H9 (cell line): ENCODE data around the gene DPYSL5. TPM values are rescaled to one million over a fixed set of nuclear protein-coding genes. Genes with fewer than 3 reads are reported as not detected.

ENCODE experiments used
- DNase-seq: peaks from one replicate; pipeline ENCODE4 v3.0.0-alpha.2; 2017
- H2AFZ ChIP-seq: one replicate; pipeline ENCODE4 v1.6.1; 2013; ENCODE audit warnings: mild to moderate bottlenecking, low read length, control low read depth, moderate library complexity
- H2AK5ac ChIP-seq: 2 replicates; pipeline ENCODE4 v1.6.1; 2013; ENCODE audit warnings: low read length, control low read depth, mixed read lengths; ENCODE audit not compliant: insufficient read length
- H2BK120ac ChIP-seq: one replicate; pipeline ENCODE4 v1.6.1; 2013; ENCODE audit warnings: low read depth, mild to moderate bottlenecking, low read length, control low read depth, inconsistent platforms; ENCODE audit not compliant: poor library complexity, severe bottlenecking
- H2BK12ac ChIP-seq: 2 replicates; pipeline ENCODE4 v1.6.1; 2013; ENCODE audit warnings: low read length, control low read depth, mixed read lengths, low read depth; ENCODE audit not compliant: insufficient read length
- H2BK15ac ChIP-seq: 2 replicates; pipeline ENCODE4 v1.6.1; 2013; ENCODE audit warnings: low read depth, low read length, control low read depth
- H2BK20ac ChIP-seq: one replicate; pipeline ENCODE4 v1.6.1; 2013; ENCODE audit warnings: low read depth, mild to moderate bottlenecking, low read length, control low read depth, inconsistent platforms; ENCODE audit not compliant: poor library complexity, severe bottlenecking
- H2BK5ac ChIP-seq: 2 replicates; pipeline ENCODE4 v1.6.1; 2013; ENCODE audit warnings: low read length, control low read depth, mixed read lengths; ENCODE audit not compliant: insufficient read length
- H3K14ac ChIP-seq: 2 replicates; pipeline ENCODE4 v1.6.1; 2013; ENCODE audit warnings: low read length, control low read depth; ENCODE audit not compliant: insufficient read depth
- H3K18ac ChIP-seq: 2 replicates; pipeline ENCODE4 v1.6.1; 2013; ENCODE audit warnings: low read depth, mild to moderate bottlenecking, mixed read lengths, low read length, control low read depth; ENCODE audit not compliant: insufficient read length
- H3K23ac ChIP-seq: 2 replicates; pipeline ENCODE4 v1.6.1; 2013; ENCODE audit warnings: low read length, control low read depth, mixed read lengths, low read depth; ENCODE audit not compliant: insufficient read length
- H3K23me2 ChIP-seq: 2 replicates; pipeline ENCODE4 v1.6.1; 2013; ENCODE audit warnings: low read depth, mild to moderate bottlenecking, mixed read lengths, low read length, control low read depth; ENCODE audit not compliant: insufficient read length, poor library complexity, severe bottlenecking
- H3K27ac ChIP-seq: 2 replicates; pipeline ENCODE4 v1.5.1; 2013; ENCODE audit warnings: low read length, control low read depth, mixed read lengths, low read depth; ENCODE audit not compliant: insufficient read length
- H3K27me3 ChIP-seq: 2 replicates; pipeline ENCODE4 v1.6.1; 2013; ENCODE audit warnings: low read length, control low read depth, inconsistent platforms; ENCODE audit not compliant: insufficient read depth
- H3K4ac ChIP-seq: 2 replicates; pipeline ENCODE4 v1.6.1; 2013; ENCODE audit warnings: low read depth, mild to moderate bottlenecking, control low read depth, inconsistent platforms, low read length, moderate library complexity
- H3K4me1 ChIP-seq: 2 replicates; pipeline ENCODE4 v1.6.1; 2013; ENCODE audit warnings: low read length, control low read depth, inconsistent platforms; ENCODE audit not compliant: insufficient read depth
- H3K4me2 ChIP-seq: 2 replicates; pipeline ENCODE4 v1.6.1; 2013; ENCODE audit warnings: low read length, control low read depth, mixed read lengths; ENCODE audit not compliant: insufficient read length, insufficient read depth
- H3K56ac ChIP-seq: 2 replicates; pipeline ENCODE4 v1.6.1; 2013; ENCODE audit warnings: low read depth, mild to moderate bottlenecking, mixed read lengths, low read length, control low read depth; ENCODE audit not compliant: insufficient read length
- H3K79me1 ChIP-seq: 2 replicates; pipeline ENCODE4 v1.6.1; 2013; ENCODE audit warnings: low read depth, mild to moderate bottlenecking, moderate library complexity, low read length, control low read depth, inconsistent platforms; ENCODE audit not compliant: insufficient read depth, poor library complexity, severe bottlenecking
- H3K79me2 ChIP-seq: 2 replicates; pipeline ENCODE4 v1.6.1; 2013; ENCODE audit warnings: low read length, control low read depth, inconsistent platforms; ENCODE audit not compliant: insufficient read depth
- H3K9ac ChIP-seq: 2 replicates; pipeline ENCODE4 v1.6.1; 2013; ENCODE audit warnings: low read length, control low read depth, mixed read lengths; ENCODE audit not compliant: insufficient read length; ENCODE audit errors: extremely low read depth
- H3K9me3 ChIP-seq: one replicate; pipeline ENCODE4 v1.6.1; 2013; ENCODE audit warnings: low read depth, low read length, inconsistent platforms; ENCODE audit not compliant: control insufficient read depth
- H3T11ph ChIP-seq: one replicate; pipeline ENCODE4 v1.6.1; 2013; ENCODE audit warnings: mild to moderate bottlenecking, low read length, control low read depth, inconsistent platforms
- H4K20me1 ChIP-seq: one replicate; pipeline ENCODE4 v1.6.1; 2013; ENCODE audit not compliant: control insufficient read depth, insufficient read length, insufficient read depth
- H4K5ac ChIP-seq: 2 replicates; pipeline ENCODE4 v1.6.1; 2013; ENCODE audit warnings: low read depth, mild to moderate bottlenecking, mixed read lengths, low read length, control low read depth; ENCODE audit not compliant: insufficient read length
- H4K8ac ChIP-seq: replicated peaks from 2 replicates; pipeline ENCODE4 v1.6.1; 2013; ENCODE audit warnings: low read length, control low read depth, mixed read lengths, low read depth; ENCODE audit not compliant: insufficient read length
- H4K91ac ChIP-seq: 2 replicates; pipeline ENCODE4 v1.6.1; 2013; ENCODE audit warnings: low read depth, mild to moderate bottlenecking, moderate library complexity, mixed read lengths, low read length, control low read depth; ENCODE audit not compliant: insufficient read length
- H3K27ac Mint-ChIP-seq, 3 experiments: 2 replicates in 2 of 3; 3 replicates in 1 of 3; pipeline ENCODE4 v1.8.0; 2020 to 2021; ENCODE audit warnings: mixed read lengths in 3 of 3, mild to moderate bottlenecking in 1 of 3, moderate library complexity in 1 of 3
- H3K27me3 Mint-ChIP-seq: 2 replicates; pipeline ENCODE4 v1.8.0; 2021; ENCODE audit warnings: low read depth, mild to moderate bottlenecking, moderate library complexity, mixed read lengths
- H3K36me3 Mint-ChIP-seq, 3 experiments: 2 replicates in 2 of 3; 3 replicates in 1 of 3; pipeline ENCODE4 v1.8.0; 2020 to 2021; ENCODE audit warnings: low read depth in 3 of 3, mixed read lengths in 3 of 3; ENCODE audit not compliant: insufficient read depth in 1 of 3
- H3K4me1 Mint-ChIP-seq, 2 experiments: 2 replicates each; pipeline ENCODE4 v1.8.0; 2020; ENCODE audit warnings: mixed read lengths in 2 of 2
- H3K4me3 Mint-ChIP-seq, 2 experiments: 2 replicates in 1 of 2; 3 replicates in 1 of 2; pipeline ENCODE4 v1.8.0; 2020 to 2021; ENCODE audit warnings: mild to moderate bottlenecking in 2 of 2, mixed read lengths in 2 of 2, moderate library complexity in 1 of 2
- H3K9me3 Mint-ChIP-seq, 2 experiments: 2 replicates in 1 of 2; 3 replicates in 1 of 2; pipeline ENCODE4 v1.8.0; 2020; ENCODE audit warnings: mild to moderate bottlenecking in 2 of 2, mixed read lengths in 2 of 2, moderate library complexity in 1 of 2
- WGBS: extraction: QIAGEN DNeasy Blood & Tissue Kit; methylation state at CpG from one replicate; pipeline ENCODE4 v1.1.7; 2013; ENCODE audit warnings: missing lambda C conversion rate, low lambda C conversion rate, mixed read lengths; ENCODE audit not compliant: insufficient read length; ENCODE audit errors: extremely low coverage; 5-methylcytosine and 5-hydroxymethylcytosine counted together
- total RNA-seq: library from RNA; stranded (reverse); gene quantifications from 2 replicates; pipeline ENCODE4 v1.2.1, GENCODE V29; 2021
- TF ChIP-seq, protein P1 (sequence below): fragments of 200-600 bp; sonication (generic); conservative IDR thresholded peaks from 3 replicates; pipeline ENCODE4 v1.8.0; 2021; ENCODE audit warnings: antibody characterized with exemption, mild to moderate bottlenecking

The DPYSL5 gene
- total RNA-seq, 1 experiment from 2014 or later = 6.4 TPM

DNA sequence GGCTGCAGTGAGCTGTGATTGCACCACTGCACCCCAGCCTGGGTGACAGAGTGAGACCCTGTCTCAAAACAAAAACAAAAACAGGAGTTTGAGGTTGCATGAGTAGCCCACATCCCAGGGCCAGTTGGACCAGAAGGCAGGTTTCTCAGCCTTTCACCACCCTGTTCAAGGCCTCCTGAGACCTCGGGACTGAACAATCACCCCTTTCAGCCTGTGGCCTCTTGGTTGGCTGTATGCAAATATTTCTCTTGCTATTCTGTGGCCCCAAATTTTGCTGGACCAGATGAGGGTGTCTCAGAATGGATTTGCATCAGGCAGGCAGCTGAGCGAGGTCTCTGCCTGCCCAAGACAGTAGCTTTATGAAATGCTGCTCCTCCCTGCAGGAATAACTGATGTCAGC lies 56.9 kb downstream of the DPYSL5 start:
- no peak overlapping the region for H2BK12ac ChIP-seq
- no peak overlapping the region for H4K5ac ChIP-seq
- no peak overlapping the region for H2BK120ac ChIP-seq
- H3K9me3 ChIP-seq = no peaks in the 10 kb centered on the region
- no peak overlapping the region for H3K27ac ChIP-seq
- H3T11ph ChIP-seq = no peak overlapping the region
- no peak overlapping the region for H2BK5ac ChIP-seq
- no peak overlapping the region for H2AK5ac ChIP-seq
- H2AFZ ChIP-seq = no peak overlapping the region
- TF ChIP-seq, protein P1, sequence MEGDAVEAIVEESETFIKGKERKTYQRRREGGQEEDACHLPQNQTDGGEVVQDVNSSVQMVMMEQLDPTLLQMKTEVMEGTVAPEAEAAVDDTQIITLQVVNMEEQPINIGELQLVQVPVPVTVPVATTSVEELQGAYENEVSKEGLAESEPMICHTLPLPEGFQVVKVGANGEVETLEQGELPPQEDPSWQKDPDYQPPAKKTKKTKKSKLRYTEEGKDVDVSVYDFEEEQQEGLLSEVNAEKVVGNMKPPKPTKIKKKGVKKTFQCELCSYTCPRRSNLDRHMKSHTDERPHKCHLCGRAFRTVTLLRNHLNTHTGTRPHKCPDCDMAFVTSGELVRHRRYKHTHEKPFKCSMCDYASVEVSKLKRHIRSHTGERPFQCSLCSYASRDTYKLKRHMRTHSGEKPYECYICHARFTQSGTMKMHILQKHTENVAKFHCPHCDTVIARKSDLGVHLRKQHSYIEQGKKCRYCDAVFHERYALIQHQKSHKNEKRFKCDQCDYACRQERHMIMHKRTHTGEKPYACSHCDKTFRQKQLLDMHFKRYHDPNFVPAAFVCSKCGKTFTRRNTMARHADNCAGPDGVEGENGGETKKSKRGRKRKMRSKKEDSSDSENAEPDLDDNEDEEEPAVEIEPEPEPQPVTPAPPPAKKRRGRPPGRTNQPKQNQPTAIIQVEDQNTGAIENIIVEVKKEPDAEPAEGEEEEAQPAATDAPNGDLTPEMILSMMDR = no peak
- no peak overlapping the region for H3K4me2 ChIP-seq
- WGBS = no CpG with 5 or more reads among the region's 2 CpGs
- no peak overlapping the region for H3K4ac ChIP-seq
- no peaks in the 10 kb centered on the region for H3K79me1 ChIP-seq
- no peak overlapping the region for H4K8ac ChIP-seq
- no peaks in the 10 kb centered on the region for H3K9me3 Mint-ChIP-seq
- no peak overlapping the region for H3K23ac ChIP-seq
- no peak overlapping the region for H4K91ac ChIP-seq
- no peak overlapping the region for H3K14ac ChIP-seq
- H3K4me1 Mint-ChIP-seq = peaks cover 25 to 45% of the 10 kb centered on the region in 2 experiments
- H4K20me1 ChIP-seq = no peaks in the 10 kb centered on the region
- H3K27ac Mint-ChIP-seq = no peak overlapping the region
- H3K79me2 ChIP-seq = no peaks in the 10 kb centered on the region
- no peak overlapping the region for H2BK20ac ChIP-seq
- no peak for DNase-seq
- no peak overlapping the region for H3K4me3 Mint-ChIP-seq
- peaks cover 13% of the 10 kb centered on the region for H3K27me3 Mint-ChIP-seq
- no peak overlapping the region for H3K56ac ChIP-seq
- H3K27me3 ChIP-seq = no peaks in the 10 kb centered on the region
- no peak overlapping the region for H3K18ac ChIP-seq
- no peak overlapping the region for H2BK15ac ChIP-seq
- no peaks in the 10 kb centered on the region for H3K23me2 ChIP-seq
- peaks cover 0 to 11% (median 4%) of the 10 kb centered on the region in 3 experiments; a peak in 3 of 7 replicates for H3K36me3 Mint-ChIP-seq
- peaks cover 2% of the 10 kb centered on the region; the same call in 1 of the 2 replicates for H3K4me1 ChIP-seq
- H3K9ac ChIP-seq = no peak overlapping the region
